GM23338 (cell line): ENCODE results near the gene POLE4. TPM values are rescaled to one million over a fixed set of nuclear protein-coding genes. Genes with fewer than 3 reads are reported as not detected.
A peak's percentile ranks its signal among the peaks of the same experiment; 100 is the strongest.

Experiments
- ATAC-seq: fragments of 200-7000 bp; cut with Tn5 transposase; 3 replicates; pipeline ENCODE4 v1.9.1; 2020
- DNase-seq: peaks from one replicate; pipeline ENCODE4 v3.0.0-alpha.2; 2015; ENCODE audit warnings: low spot score
- H2AFZ ChIP-seq: fragments of 200-600 bp; sonication (generic); 2 replicates; pipeline ENCODE4 v1.8.0; 2016; ENCODE audit warnings: antibody characterized with exemption, mild to moderate bottlenecking, moderate library complexity
- H3F3A ChIP-seq: fragments of 200-600 bp; sonication (generic); replicated peaks from 2 replicates; pipeline ENCODE4 v1.8.0; 2017; ENCODE audit warnings: antibody characterized with exemption, mixed run types, low read depth
- H3K27ac ChIP-seq: fragments of 200-600 bp; sonication (generic); 2 replicates; pipeline ENCODE4 v1.6.1; 2016; ENCODE audit warnings: low read depth
- H3K27me3 ChIP-seq: fragments of 200-600 bp; sonication (generic); 2 replicates; pipeline ENCODE4 v1.8.0; 2016; ENCODE audit warnings: mild to moderate bottlenecking, mixed run types, moderate library complexity; ENCODE audit not compliant: insufficient read depth
- H3K36me3 ChIP-seq: fragments of 200-600 bp; sonication (generic); 2 replicates; pipeline ENCODE4 v1.8.0; 2016; ENCODE audit warnings: mild to moderate bottlenecking; ENCODE audit not compliant: insufficient read depth
- H3K4me1 ChIP-seq: fragments of 200-600 bp; sonication (generic); 2 replicates; pipeline ENCODE4 v1.8.0; 2016; ENCODE audit warnings: mild to moderate bottlenecking, moderate library complexity; ENCODE audit not compliant: insufficient read depth
- H3K4me2 ChIP-seq: fragments of 200-600 bp; sonication (generic); 2 replicates; pipeline ENCODE4 v1.7.1; 2017; ENCODE audit warnings: mixed run types
- H3K4me3 ChIP-seq: fragments of 200-600 bp; sonication (generic); 2 replicates; pipeline ENCODE4 v1.6.1; 2016; ENCODE audit warnings: mixed run types
- H3K79me2 ChIP-seq: fragments of 200-600 bp; sonication (generic); replicated peaks from 2 replicates; pipeline ENCODE4 v1.8.0; 2017; ENCODE audit warnings: mild to moderate bottlenecking; ENCODE audit not compliant: insufficient read depth
- H3K9me2 ChIP-seq: fragments of 200-600 bp; sonication (generic); 2 replicates; pipeline ENCODE4 v1.8.0; 2017; ENCODE audit not compliant: insufficient read depth
- H4K20me1 ChIP-seq: fragments of 200-600 bp; sonication (generic); replicated peaks from 2 replicates; pipeline ENCODE4 v1.8.0; 2017; ENCODE audit warnings: mild to moderate bottlenecking; ENCODE audit not compliant: insufficient read depth
- H3K27ac Mint-ChIP-seq: 2 replicates; pipeline ENCODE4 v1.8.0; 2020; ENCODE audit warnings: inconsistent platforms, mild to moderate bottlenecking, moderate library complexity, mixed read lengths
- H3K27me3 Mint-ChIP-seq: 3 replicates; pipeline ENCODE4 v1.8.0; 2022; ENCODE audit warnings: low read depth, mild to moderate bottlenecking, moderate library complexity, mixed read lengths, inconsistent platforms; ENCODE audit not compliant: insufficient read depth, poor library complexity
- H3K36me3 Mint-ChIP-seq: 3 replicates; pipeline ENCODE4 v1.8.0; 2021; ENCODE audit warnings: low read depth, mild to moderate bottlenecking, inconsistent platforms, moderate library complexity, mixed read lengths
- H3K4me1 Mint-ChIP-seq: 3 replicates; pipeline ENCODE4 v1.8.0; 2020; ENCODE audit warnings: mild to moderate bottlenecking, inconsistent platforms, mixed read lengths
- H3K4me3 Mint-ChIP-seq: 3 replicates; pipeline ENCODE4 v1.8.0; 2021; ENCODE audit warnings: moderate library complexity, mild to moderate bottlenecking, inconsistent platforms, mixed read lengths
- H3K9me3 Mint-ChIP-seq: 3 replicates; pipeline ENCODE4 v1.8.0; 2020; ENCODE audit warnings: moderate library complexity, mild to moderate bottlenecking, inconsistent platforms, mixed read lengths
- EZH2phosphoT487 ChIP-seq: fragments of 200-600 bp; sonication (generic); IDR thresholded peaks from one replicate; pipeline ENCODE4 v1.8.1; 2018; ENCODE audit warnings: antibody characterized with exemption; ENCODE audit not compliant: unreplicated experiment
- STAT1 ChIP-seq: IDR thresholded peaks from one replicate; pipeline ENCODE4 v1.6.1; 2016; ENCODE audit warnings: antibody characterized with exemption; ENCODE audit not compliant: unreplicated experiment
- ZNF331 ChIP-seq: fragments of 250-450 bp; sonication (Bioruptor Pico); IDR thresholded peaks from 2 replicates; pipeline ENCODE4 v1.5.0; 2020; ENCODE audit warnings: low read depth, mild to moderate bottlenecking, moderate library complexity
- polyA plus RNA-seq: library from polyadenylated mRNA; unstranded; fragments of >200 nt; fragmentation: Nextera tagmentation; extraction: Ambion mirVana; gene quantifications from 2 replicates; pipeline ENCODE4 v1.2.1, GENCODE V29; 2016
- total RNA-seq: library from RNA; depleted of rRNA; stranded (reverse); fragments of >200 nt; shearing (Covaris generic); gene quantifications from 2 replicates; pipeline ENCODE4 v1.2.3, GENCODE V29; 2014
- TF ChIP-seq, protein P1 (sequence below): fragments of 250-450 bp; sonication (Bioruptor Pico); IDR thresholded peaks from 2 replicates; pipeline ENCODE4 v1.5.0; 2020; ENCODE audit warnings: mild to moderate bottlenecking, moderate library complexity
- TF ChIP-seq, protein P2 (sequence below), 2 experiments: fragments of 200-600 bp in 1 of 2; sonication (generic) in 1 of 2; conservative IDR thresholded peaks; 2 replicates each; pipeline versions ENCODE4 v1.5.1 to v1.6.1; 2016 to 2017; ENCODE audit warnings: antibody characterized with exemption in 2 of 2, low read depth in 2 of 2, mild to moderate bottlenecking in 2 of 2, moderate library complexity in 1 of 2

The POLE4 gene
- total and polyA plus RNA-seq, 2 experiments from 2014 or later = 24.4 to 105 TPM

DNA sequence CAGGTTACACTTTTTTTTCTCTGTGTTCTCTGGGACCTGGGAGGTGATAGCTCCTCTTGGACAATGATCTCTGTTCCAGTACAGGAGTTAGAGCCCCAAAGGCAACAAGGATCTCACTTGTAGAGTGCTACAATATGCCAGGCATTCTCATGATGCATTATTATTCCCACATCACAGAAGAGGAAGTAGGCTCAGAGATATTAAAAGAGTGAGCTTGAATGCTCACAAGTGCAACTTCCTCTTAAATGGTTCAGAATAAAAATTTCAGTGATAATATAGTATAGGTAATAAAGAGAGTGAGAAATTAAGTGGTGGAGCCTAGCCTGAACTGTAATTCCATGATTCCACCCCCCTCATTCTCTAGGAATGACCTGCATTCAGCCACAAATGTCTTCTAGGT is 21.4 kb downstream of the POLE4 start (continued):
- TF ChIP-seq, protein P1, sequence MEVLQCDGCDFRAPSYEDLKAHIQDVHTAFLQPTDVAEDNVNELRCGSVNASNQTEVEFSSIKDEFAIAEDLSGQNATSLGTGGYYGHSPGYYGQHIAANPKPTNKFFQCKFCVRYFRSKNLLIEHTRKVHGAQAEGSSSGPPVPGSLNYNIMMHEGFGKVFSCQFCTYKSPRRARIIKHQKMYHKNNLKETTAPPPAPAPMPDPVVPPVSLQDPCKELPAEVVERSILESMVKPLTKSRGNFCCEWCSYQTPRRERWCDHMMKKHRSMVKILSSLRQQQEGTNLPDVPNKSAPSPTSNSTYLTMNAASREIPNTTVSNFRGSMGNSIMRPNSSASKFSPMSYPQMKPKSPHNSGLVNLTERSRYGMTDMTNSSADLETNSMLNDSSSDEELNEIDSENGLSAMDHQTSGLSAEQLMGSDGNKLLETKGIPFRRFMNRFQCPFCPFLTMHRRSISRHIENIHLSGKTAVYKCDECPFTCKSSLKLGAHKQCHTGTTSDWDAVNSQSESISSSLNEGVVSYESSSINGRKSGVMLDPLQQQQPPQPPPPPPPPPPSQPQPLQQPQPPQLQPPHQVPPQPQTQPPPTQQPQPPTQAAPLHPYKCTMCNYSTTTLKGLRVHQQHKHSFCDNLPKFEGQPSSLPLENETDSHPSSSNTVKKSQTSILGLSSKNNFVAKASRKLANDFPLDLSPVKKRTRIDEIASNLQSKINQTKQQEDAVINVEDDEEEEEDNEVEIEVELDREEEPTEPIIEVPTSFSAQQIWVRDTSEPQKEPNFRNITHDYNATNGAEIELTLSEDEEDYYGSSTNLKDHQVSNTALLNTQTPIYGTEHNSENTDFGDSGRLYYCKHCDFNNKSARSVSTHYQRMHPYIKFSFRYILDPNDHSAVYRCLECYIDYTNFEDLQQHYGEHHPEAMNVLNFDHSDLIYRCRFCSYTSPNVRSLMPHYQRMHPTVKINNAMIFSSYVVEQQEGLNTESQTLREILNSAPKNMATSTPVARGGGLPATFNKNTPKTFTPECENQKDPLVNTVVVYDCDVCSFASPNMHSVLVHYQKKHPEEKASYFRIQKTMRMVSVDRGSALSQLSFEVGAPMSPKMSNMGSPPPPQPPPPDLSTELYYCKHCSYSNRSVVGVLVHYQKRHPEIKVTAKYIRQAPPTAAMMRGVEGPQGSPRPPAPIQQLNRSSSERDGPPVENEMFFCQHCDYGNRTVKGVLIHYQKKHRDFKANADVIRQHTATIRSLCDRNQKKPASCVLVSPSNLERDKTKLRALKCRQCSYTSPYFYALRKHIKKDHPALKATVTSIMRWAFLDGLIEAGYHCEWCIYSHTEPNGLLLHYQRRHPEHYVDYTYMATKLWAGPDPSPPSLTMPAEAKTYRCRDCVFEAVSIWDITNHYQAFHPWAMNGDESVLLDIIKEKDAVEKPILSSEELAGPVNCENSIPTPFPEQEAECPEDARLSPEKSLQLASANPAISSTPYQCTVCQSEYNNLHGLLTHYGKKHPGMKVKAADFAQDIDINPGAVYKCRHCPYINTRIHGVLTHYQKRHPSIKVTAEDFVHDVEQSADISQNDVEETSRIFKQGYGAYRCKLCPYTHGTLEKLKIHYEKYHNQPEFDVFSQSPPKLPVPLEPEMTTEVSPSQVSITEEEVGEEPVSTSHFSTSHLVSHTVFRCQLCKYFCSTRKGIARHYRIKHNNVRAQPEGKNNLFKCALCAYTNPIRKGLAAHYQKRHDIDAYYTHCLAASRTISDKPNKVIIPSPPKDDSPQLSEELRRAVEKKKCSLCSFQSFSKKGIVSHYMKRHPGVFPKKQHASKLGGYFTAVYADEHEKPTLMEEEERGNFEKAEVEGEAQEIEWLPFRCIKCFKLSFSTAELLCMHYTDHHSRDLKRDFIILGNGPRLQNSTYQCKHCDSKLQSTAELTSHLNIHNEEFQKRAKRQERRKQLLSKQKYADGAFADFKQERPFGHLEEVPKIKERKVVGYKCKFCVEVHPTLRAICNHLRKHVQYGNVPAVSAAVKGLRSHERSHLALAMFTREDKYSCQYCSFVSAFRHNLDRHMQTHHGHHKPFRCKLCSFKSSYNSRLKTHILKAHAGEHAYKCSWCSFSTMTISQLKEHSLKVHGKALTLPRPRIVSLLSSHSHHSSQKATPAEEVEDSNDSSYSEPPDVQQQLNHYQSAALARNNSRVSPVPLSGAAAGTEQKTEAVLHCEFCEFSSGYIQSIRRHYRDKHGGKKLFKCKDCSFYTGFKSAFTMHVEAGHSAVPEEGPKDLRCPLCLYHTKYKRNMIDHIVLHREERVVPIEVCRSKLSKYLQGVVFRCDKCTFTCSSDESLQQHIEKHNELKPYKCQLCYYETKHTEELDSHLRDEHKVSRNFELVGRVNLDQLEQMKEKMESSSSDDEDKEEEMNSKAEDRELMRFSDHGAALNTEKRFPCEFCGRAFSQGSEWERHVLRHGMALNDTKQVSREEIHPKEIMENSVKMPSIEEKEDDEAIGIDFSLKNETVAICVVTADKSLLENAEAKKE (CRISPR knock-in tag) = no peak
- TF ChIP-seq ZNF331 (no peak), EZH2phosphoT487 (no peak)
- TF ChIP-seq, protein P2, sequence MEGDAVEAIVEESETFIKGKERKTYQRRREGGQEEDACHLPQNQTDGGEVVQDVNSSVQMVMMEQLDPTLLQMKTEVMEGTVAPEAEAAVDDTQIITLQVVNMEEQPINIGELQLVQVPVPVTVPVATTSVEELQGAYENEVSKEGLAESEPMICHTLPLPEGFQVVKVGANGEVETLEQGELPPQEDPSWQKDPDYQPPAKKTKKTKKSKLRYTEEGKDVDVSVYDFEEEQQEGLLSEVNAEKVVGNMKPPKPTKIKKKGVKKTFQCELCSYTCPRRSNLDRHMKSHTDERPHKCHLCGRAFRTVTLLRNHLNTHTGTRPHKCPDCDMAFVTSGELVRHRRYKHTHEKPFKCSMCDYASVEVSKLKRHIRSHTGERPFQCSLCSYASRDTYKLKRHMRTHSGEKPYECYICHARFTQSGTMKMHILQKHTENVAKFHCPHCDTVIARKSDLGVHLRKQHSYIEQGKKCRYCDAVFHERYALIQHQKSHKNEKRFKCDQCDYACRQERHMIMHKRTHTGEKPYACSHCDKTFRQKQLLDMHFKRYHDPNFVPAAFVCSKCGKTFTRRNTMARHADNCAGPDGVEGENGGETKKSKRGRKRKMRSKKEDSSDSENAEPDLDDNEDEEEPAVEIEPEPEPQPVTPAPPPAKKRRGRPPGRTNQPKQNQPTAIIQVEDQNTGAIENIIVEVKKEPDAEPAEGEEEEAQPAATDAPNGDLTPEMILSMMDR (conservative IDR thresholded peaks at IDR 0.05; ENCODE audit: low read depth in 2 of 2) = no peak

DNA sequence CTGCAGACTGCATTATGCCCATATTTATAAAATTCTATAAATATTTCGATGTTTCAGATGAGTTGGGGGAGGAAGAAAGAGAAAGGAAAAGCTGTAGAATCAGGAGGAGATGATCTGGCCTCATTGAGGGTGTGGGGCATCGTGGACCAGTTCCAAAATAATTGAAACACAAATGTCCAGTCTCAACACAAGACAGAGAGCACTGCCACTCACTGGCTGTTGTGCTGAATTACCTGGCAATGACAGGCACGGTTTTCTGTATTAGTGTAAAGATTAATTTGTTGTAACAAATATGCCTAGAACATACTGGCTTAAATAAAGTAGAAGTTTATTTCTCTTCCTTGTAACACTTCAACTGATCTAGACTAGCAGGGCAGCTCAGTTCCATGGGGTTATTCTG is 24.1 kb downstream of the POLE4 start:
- no peaks in the 10 kb centered on the region for H3K27me3 ChIP-seq
- H3K9me2 ChIP-seq = no peaks in the 10 kb centered on the region
- H3F3A ChIP-seq = no peaks in the 10 kb centered on the region
- Mint-ChIP-seq H3K36me3 (no peaks in the 10 kb centered on the region; the same call in 2 of the 3 replicates), H3K9me3 (no peaks in the 10 kb centered on the region; the same call in 2 of the 3 replicates), H3K4me1 (peaks cover 11% of the 10 kb centered on the region; the same call in 2 of the 3 replicates), H3K27ac (no peak overlapping the region), H3K27me3 (peaks cover 2% of the 10 kb centered on the region), H3K4me3 (no peak overlapping the region)
- TF ChIP-seq STAT1 = no peak
- TF ChIP-seq, protein P2 (conservative IDR thresholded peaks at IDR 0.05; ENCODE audit: low read depth in 2 of 2) = peak; percentile 14 to 34; a peak in 3 of 4 replicates
- H3K4me1 ChIP-seq = 0 out of 2 replicates have a peak, but pooled peaks cover 7% of the 10 kb centered on the region
- no peaks in the 10 kb centered on the region; the same call in 1 of the 2 replicates for H4K20me1 ChIP-seq
- H3K27ac ChIP-seq = no peak overlapping the region
- H3K4me2 ChIP-seq = no peak overlapping the region
- ATAC-seq (no peak), DNase-seq (no peak)
- H3K36me3 ChIP-seq = peaks cover 3% of the 10 kb centered on the region; the same call in 1 of the 2 replicates
- no peak overlapping the region for H2AFZ ChIP-seq
- H3K4me3 ChIP-seq = no peak overlapping the region
- no peaks in the 10 kb centered on the region for H3K79me2 ChIP-seq
